Gastroesophageal sphincter (tissue), 4 donors: ENCODE results near the gene LATS2. TPM values are rescaled to one million over a fixed set of nuclear protein-coding genes. Genes with fewer than 3 reads are reported as not detected.
"Not testable (repeated sequence)": the region's sequence is repeated elsewhere in the genome, so short reads cannot be mapped to it uniquely, and the experiment has no call there.

ENCODE experiments used
- ATAC-seq: fragments of 150-250 bp; one replicate; pipeline ENCODE4 v1.9.1; 2016; ENCODE audit warnings: mild to moderate bottlenecking, moderate library complexity
- H3K27ac ChIP-seq, 4 donors: fragments of 200-600 bp; sonication (generic) in 3 of 4; 1 replicate in 3 of 4; 2 replicates in 1 of 4; pipeline ENCODE4 v1.5.1; 2016 to 2019
- H3K27me3 ChIP-seq: fragments of 200-600 bp; sonication (generic); one replicate; pipeline ENCODE4 v1.5.1; 2019
- H3K36me3 ChIP-seq, 2 donors: fragments of 200-600 bp; sonication (generic); one replicate each; pipeline ENCODE4 v1.5.1; 2019; ENCODE audit warnings: control low read depth in 1 of 2
- H3K4me1 ChIP-seq, 3 donors: fragments of 200-600 bp; sonication (generic); 1 replicate in 2 of 3; 2 replicates in 1 of 3; pipeline ENCODE4 v1.5.1; 2016 to 2019; ENCODE audit warnings: control low read depth in 2 of 3
- H3K4me3 ChIP-seq, 2 donors: fragments of 200-600 bp; sonication (generic); one replicate each; pipeline ENCODE4 v1.5.1; 2019; ENCODE audit warnings: mild to moderate bottlenecking in 1 of 2, moderate library complexity in 1 of 2
- H3K9me3 ChIP-seq, 3 donors: fragments of 200-600 bp; sonication (generic); one replicate each; pipeline ENCODE4 v1.5.1; 2017 to 2019; ENCODE audit warnings: control low read depth in 2 of 3
- EP300 ChIP-seq: sonication (generic); formaldehyde crosslinking; IDR thresholded peaks from one replicate; pipeline ENCODE4 v1.6.1; 2017; ENCODE audit warnings: antibody characterized with exemption, mild to moderate bottlenecking
- POLR2A ChIP-seq, 2 donors: fragments of 450-650 bp; IDR thresholded peaks; one replicate each; pipeline ENCODE4 v1.6.1; 2017; ENCODE audit warnings: antibody characterized with exemption in 2 of 2, mild to moderate bottlenecking in 2 of 2, moderate library complexity in 1 of 2
- POLR2AphosphoS5 ChIP-seq: sonication (generic); formaldehyde crosslinking; IDR thresholded peaks from one replicate; pipeline ENCODE4 v1.6.1; 2017; ENCODE audit warnings: antibody characterized with exemption
- WGBS, 2 donors: methylation state at CpG; one replicate each; pipeline ENCODE4 v1.1.5; 2018; ENCODE audit warnings: low coverage in 1 of 2; 5-methylcytosine and 5-hydroxymethylcytosine counted together
- total RNA-seq, 4 donors: library from RNA; depleted of rRNA; stranded (reverse); fragments of >200 nt; gene quantifications; one replicate each; pipeline ENCODE4 v1.1.0, GENCODE V29; 2016
- TF ChIP-seq, protein P1 (sequence below), 4 experiments: fragments of 200-600 bp in 2 of 4; fragments of 450-650 bp in 2 of 4; sonication (generic) in 1 of 4; IDR thresholded peaks; one replicate each; pipeline ENCODE4 v1.5.1; 2017 to 2019; ENCODE audit warnings: antibody characterized with exemption in 4 of 4, mild to moderate bottlenecking in 2 of 4, moderate library complexity in 2 of 4

Gene LATS2
- total RNA-seq, 4 donors from 2014 or later, result 42.2 to 95.4 (median 56.5) TPM

DNA sequence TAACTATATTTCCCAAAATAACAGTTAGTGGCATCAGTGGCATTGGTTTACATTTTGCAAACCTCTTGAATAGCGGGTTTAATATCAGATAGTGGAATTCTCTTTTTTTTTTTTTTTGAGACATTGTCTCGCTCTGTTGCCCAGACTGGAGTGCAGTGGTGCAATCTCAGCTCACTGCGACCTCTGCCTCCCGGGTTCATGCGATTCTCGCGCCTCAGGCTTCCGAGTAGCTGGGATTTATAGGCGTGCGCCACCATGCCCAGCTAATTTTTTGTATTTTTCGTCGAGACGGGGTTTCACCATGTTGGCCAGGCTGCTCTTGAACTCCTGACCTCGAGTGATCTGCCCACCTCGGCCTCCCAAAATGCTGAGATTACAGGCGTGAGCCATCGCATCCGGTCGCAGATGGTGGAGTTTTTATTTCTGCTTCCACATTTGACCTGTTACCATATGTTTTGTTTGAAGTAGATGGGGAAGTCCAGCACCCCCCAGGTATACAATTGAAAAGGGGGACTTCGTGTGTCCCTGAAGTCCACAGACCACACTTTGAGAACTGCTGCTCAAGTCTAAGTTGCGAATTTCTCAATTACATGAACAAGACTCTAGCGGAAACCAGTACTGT lies 118.3 kb downstream of the LATS2 start:
- WGBS, 2 donors, result 58 to 59% methylated on average over 7 to 11 of the region's 22 CpGs
- H3K27ac ChIP-seq, result peak overlapping the region; percentile 26 to 71 (median 62)
- no peak overlapping the region for H3K4me3 ChIP-seq
- H3K36me3 ChIP-seq, result no peaks in the 10 kb centered on the region
- ATAC-seq, result no peak
- peaks cover 0 to 10% (median 0%) of the 10 kb centered on the region in 3 donors for H3K4me1 ChIP-seq
- peaks cover 18% of the 10 kb centered on the region for H3K27me3 ChIP-seq
- H3K9me3 ChIP-seq, result no peaks in the 10 kb centered on the region
- TF ChIP-seq POLR2AphosphoS5 (no peak), EP300 (no peak), POLR2A (IDR thresholded peaks at IDR 0.05) (no peak)
- TF ChIP-seq, protein P1, sequence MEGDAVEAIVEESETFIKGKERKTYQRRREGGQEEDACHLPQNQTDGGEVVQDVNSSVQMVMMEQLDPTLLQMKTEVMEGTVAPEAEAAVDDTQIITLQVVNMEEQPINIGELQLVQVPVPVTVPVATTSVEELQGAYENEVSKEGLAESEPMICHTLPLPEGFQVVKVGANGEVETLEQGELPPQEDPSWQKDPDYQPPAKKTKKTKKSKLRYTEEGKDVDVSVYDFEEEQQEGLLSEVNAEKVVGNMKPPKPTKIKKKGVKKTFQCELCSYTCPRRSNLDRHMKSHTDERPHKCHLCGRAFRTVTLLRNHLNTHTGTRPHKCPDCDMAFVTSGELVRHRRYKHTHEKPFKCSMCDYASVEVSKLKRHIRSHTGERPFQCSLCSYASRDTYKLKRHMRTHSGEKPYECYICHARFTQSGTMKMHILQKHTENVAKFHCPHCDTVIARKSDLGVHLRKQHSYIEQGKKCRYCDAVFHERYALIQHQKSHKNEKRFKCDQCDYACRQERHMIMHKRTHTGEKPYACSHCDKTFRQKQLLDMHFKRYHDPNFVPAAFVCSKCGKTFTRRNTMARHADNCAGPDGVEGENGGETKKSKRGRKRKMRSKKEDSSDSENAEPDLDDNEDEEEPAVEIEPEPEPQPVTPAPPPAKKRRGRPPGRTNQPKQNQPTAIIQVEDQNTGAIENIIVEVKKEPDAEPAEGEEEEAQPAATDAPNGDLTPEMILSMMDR (IDR thresholded peaks at IDR 0.05), result no peak

DNA sequence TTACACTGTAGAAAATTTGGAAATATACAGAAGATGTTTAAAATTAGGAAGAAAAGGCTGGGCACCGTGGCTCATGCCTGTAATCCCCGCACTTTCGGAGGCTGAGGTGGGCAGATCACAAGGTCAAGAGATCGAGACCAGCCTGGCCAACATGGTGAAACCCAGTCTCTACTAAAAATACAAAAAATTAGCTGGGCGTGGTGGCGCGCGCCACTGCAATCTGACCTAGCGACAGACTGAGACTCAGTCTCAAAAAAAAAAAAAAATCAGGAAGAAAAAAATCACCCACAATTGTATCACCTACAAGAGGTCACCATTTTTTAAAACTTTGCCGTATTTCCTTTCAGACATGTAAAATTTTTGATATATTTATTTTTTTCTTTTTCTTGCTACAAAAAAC lies 120.9 kb downstream of the LATS2 start:
- H3K4me3 ChIP-seq, H3K27ac ChIP-seq, H3K9me3 ChIP-seq, H3K27me3 ChIP-seq, ATAC-seq, H3K36me3 ChIP-seq: not testable (repeated sequence)
- peaks cover 0 to 10% (median 0%) of the 10 kb centered on the region in 3 donors for H3K4me1 ChIP-seq
- 90 to 97% methylated on average over 9 to 10 of the region's 10 CpGs for WGBS, 2 donors

DNA sequence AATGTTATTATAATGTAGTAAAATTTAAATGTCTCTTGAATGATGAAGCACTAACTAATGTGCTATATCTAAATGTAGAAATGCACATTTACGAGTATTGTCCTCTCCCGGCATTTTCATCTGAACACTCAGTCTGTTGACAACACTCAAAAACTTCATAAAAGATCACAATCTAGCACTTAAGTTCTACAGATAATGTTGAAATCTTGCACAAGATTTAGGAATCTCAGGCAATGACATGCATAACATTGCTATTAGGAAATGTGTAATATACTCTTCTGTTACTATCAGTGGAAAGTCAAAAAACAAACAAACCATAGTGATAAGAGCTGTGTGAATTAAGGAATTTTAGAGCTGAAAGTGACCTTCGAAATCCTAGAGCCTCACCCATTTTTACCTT lies 121.3 kb downstream of the LATS2 start:
- TF ChIP-seq, protein P1 (IDR thresholded peaks at IDR 0.05), result no peak
- TF ChIP-seq POLR2AphosphoS5 (no peak), EP300 (no peak), POLR2A (IDR thresholded peaks at IDR 0.05) (no peak)
- no peak for ATAC-seq
- Histone ChIP-seq H3K36me3 (no peaks in the 10 kb centered on the region), H3K27ac (no peak overlapping the region), H3K9me3 (no peaks in the 10 kb centered on the region), H3K27me3 (peaks cover 9% of the 10 kb centered on the region), H3K4me3 (no peak overlapping the region), H3K4me1 (peaks cover 0 to 10% (median 0%) of the 10 kb centered on the region in 3 donors)
- 60 to 80% methylated on average over 3 of the region's 3 CpGs for WGBS, 2 donors

DNA sequence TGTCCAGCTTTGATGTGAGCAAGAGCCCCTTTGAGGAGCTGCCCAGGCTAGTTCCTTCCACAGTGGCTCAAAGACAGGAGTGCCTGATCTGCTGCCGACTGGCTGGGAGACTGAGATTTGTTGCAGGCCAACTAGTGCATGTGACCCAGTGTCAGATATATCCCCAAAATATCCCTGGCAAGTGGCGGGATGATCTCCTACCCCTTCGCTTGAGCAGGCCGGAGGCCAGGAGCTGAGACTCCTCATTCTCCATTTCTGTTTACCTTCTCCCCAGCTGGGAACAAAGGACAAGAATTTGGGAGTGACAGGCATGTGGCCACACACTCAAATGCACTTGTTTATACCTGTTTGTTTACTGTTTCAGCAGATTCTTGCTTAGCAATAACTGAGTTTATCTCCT lies 121.7 kb downstream of the LATS2 start:
- no peaks in the 10 kb centered on the region for H3K36me3 ChIP-seq
- no peak for ATAC-seq
- H3K4me1 ChIP-seq, result peaks cover 0 to 10% (median 0%) of the 10 kb centered on the region in 3 donors
- no peak overlapping the region for H3K4me3 ChIP-seq
- no peaks in the 10 kb centered on the region for H3K9me3 ChIP-seq
- peak overlapping the region in 1 of 4 donors; percentile 18 for H3K27ac ChIP-seq
- TF ChIP-seq POLR2AphosphoS5, result no peak
- TF ChIP-seq EP300, result no peak
- TF ChIP-seq, protein P1 (IDR thresholded peaks at IDR 0.05), result no peak
- TF ChIP-seq POLR2A (IDR thresholded peaks at IDR 0.05), result no peak
- 46% methylated on average over 3 of the region's 4 CpGs; no CpG with 5 or more reads in 1 of the 2 donors for WGBS, 2 donors
- peaks cover 9% of the 10 kb centered on the region for H3K27me3 ChIP-seq

DNA sequence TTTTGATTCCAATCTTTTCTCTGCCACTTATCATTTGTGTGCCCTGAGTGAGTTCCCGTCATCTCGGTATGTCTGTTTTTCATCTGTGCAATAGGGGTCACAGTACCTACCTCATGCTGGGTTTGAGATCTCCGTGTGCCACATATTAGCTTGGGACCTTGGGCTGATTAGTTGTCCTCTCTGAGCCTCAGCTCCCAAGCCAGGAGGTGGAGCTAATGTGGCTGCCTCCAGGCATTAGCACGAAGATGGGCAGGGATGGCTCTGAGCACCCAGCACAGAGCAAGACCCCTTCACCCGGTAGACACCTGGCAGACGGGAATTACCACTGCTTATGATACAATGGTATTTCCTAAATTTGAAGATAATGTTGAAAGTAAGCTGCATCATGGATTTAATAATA lies 123.1 kb downstream of the LATS2 start:
- WGBS, 2 donors, result 82 to 94% methylated on average over 3 to 4 of the region's 6 CpGs
- Histone ChIP-seq H3K4me3 (no peak overlapping the region), H3K36me3 (no peaks in the 10 kb centered on the region), H3K27me3 (peaks cover 9% of the 10 kb centered on the region), H3K9me3 (no peaks in the 10 kb centered on the region), H3K27ac (no peak overlapping the region), H3K4me1 (peaks cover 0 to 5% (median 0%) of the 10 kb centered on the region in 3 donors)
- ATAC-seq, result no peak
- TF ChIP-seq POLR2AphosphoS5 (no peak), POLR2A (IDR thresholded peaks at IDR 0.05) (no peak)

DNA sequence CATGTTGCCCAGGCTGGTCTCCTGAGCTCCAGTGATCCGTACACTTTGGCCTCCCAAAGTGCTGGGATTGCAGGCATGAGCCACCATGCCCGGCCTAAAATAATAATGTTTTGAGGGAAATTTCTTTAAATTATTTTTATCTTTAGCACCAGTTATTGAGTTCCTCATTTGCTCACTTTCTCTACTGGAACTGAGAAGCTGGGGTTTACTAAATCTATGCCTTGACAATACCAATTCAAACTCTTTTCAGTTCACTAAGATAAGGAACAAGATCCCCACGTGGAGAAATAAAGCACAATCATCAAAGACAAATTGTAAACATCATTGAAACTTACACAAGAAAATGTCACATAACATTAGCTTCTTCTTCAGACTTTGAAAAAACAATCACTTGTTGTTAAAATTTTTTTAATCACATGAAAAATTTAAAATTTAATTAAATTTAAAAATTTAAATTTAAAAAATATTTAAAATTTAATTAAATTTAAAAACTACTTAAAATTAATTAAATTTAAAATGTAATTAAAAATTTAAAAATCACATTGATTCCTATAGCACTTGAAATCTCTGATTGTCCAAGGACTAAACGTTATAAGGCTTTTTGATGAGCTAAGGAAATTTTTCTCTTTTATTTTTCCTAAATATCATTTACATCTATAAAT lies 133.7 kb downstream of the LATS2 start:
- no peaks in the 10 kb centered on the region for H3K9me3 ChIP-seq
- no peaks in the 10 kb centered on the region for H3K36me3 ChIP-seq
- H3K4me3 ChIP-seq, result no peak overlapping the region
- WGBS, 2 donors, result 41 to 44% methylated on average over 2 of the region's 4 CpGs
- no peaks in the 10 kb centered on the region for H3K27me3 ChIP-seq
- H3K27ac ChIP-seq, result no peak overlapping the region
- no peak for ATAC-seq
- TF ChIP-seq POLR2AphosphoS5 (no peak), POLR2A (IDR thresholded peaks at IDR 0.05) (no peak), EP300 (no peak)
- TF ChIP-seq, protein P1 (IDR thresholded peaks at IDR 0.05), result no peak
- no peaks in the 10 kb centered on the region for H3K4me1 ChIP-seq

DNA sequence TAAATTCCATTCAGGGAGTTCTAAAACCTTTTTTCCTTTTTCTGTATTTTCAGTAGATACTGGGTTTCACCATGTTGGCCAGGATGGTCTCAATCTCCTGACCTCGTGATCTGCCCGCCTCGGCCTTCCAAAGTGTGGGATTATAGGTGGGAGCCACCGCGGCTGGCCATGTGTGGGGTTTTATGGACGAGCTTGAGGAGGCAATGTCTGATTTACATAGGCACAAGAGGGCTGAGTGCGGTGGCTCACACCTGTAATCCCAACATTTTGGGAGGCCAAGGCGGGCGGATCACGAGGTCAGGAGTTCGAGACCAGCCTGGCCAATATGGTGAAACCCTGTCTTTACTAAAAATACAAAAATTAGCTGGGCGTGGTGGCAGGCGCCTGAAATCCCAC lies 136.0 kb downstream of the LATS2 start:
- H3K36me3 ChIP-seq, ATAC-seq, H3K4me3 ChIP-seq, H3K4me1 ChIP-seq, H3K27ac ChIP-seq, H3K9me3 ChIP-seq, H3K27me3 ChIP-seq: not testable (repeated sequence)
- WGBS, 2 donors, result 58% methylated on average over 13 of the region's 13 CpGs; no CpG with 5 or more reads in 1 of the 2 donors
